ENCODE data around the gene CPA4. TPM values are rescaled to one million over a fixed set of nuclear protein-coding genes. Genes with fewer than 3 reads are reported as not detected.

The CPA4 gene
- total and polyA plus RNA-seq, 8 donors = 0.20 to 1.5 (median 0.56) TPM

DNA sequence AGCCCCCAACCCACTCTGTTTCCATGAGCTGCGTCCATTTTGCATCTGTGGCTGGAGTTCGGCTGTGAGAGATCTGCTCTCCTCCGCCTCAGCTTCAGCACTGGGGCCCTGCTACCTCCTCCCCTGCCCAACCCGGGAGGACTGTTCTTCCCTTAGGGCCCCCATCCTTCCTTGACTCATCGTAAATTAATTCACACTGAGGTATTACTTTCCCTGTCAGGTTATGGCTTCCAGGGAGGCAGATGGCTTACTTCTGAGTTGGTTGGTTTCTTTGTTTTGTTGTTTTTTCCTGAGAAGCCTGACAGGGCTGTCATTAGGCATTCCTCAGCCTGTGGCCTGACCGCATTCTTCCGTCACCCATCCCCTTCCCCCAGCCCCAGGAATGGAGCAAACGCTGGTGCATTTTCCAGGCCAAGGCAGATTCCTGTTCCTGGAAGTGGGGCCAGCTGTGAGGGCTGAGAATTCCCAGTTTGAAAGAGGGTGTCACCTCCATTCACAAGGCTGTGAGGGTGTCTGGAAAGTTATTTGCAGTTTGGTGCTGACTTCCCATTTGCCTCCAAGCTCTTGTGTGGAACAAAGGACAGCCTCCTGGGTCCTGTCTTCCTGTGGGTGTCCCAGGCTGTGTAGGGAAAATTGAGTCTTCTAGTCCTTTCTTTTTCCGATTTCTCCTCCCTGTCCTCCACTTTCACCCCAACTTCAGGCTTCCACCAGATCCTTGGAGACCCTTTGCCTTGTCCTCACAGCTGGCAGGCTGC is 63.3 kb downstream of the CPA4 start:
- Histone ChIP-seq H3K36me3 (no peaks in the 10 kb centered on the region), H3K4me3 (no peak overlapping the region), H3K4me1 (peaks cover 0 to 24% of the 10 kb centered on the region in 2 donors), H3K27ac (peak overlapping the region; percentile 58 to 79), H3K27me3 (peaks cover 0 to 2% of the 10 kb centered on the region in 2 donors), H3K9me3 (peaks cover 0 to 25% of the 10 kb centered on the region in 2 donors)
- intact Hi-C loops (cut with DNase I) = no loop called here
- peak in 3 of 4 donors; percentile 51 to 73 (median 60) for DNase-seq
- ATAC-seq = peak; percentile 48
- TF ChIP-seq, protein P1, sequence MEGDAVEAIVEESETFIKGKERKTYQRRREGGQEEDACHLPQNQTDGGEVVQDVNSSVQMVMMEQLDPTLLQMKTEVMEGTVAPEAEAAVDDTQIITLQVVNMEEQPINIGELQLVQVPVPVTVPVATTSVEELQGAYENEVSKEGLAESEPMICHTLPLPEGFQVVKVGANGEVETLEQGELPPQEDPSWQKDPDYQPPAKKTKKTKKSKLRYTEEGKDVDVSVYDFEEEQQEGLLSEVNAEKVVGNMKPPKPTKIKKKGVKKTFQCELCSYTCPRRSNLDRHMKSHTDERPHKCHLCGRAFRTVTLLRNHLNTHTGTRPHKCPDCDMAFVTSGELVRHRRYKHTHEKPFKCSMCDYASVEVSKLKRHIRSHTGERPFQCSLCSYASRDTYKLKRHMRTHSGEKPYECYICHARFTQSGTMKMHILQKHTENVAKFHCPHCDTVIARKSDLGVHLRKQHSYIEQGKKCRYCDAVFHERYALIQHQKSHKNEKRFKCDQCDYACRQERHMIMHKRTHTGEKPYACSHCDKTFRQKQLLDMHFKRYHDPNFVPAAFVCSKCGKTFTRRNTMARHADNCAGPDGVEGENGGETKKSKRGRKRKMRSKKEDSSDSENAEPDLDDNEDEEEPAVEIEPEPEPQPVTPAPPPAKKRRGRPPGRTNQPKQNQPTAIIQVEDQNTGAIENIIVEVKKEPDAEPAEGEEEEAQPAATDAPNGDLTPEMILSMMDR (IDR thresholded peaks at IDR 0.05) = no peak

DNA sequence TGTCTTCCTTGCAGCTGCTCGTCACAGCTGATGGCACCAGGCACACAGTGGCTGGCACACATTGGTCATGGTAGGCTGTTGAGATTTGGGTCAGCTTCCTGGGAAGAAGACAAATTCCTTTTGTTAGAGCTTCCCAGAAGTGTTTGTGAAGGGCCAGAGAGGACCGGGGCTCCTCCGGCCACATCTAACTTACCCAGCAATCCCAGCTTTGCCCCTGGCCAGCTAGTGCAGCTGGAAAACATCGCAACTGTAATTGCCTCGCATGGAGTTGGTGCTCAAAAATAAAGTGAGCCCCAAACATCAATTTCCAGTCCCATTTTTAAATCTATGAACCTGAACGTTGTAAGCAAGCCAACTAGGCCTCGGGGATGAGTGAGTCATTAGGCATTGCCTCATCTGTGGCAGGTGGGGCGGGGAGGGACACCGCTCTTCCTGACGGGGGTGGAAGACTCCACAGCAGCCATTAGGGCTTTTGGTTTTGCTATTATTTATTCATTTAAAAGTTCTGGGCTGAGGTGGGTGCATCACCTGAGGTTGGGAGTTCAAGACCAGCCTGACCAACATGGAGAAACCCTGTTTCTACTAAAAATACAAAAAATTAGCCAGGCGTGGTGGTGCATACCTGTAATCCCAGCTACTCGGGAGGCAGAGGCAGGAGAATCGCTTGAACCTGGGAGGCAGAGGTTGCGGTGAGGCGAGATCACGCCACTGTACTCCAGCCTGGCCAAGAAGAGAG is 64.1 kb downstream of the CPA4 start:
- peaks cover 0 to 25% of the 10 kb centered on the region in 2 donors for H3K9me3 ChIP-seq
- H3K36me3 ChIP-seq = no peaks in the 10 kb centered on the region
- H3K27me3 ChIP-seq = no peaks in the 10 kb centered on the region
- ATAC-seq (peak; percentile 49), DNase-seq (no peak)
- peak overlapping the region; percentile 58 to 79 for H3K27ac ChIP-seq
- peaks cover 0 to 21% of the 10 kb centered on the region in 2 donors for H3K4me1 ChIP-seq
- TF ChIP-seq, protein P1 (IDR thresholded peaks at IDR 0.05) = no peak
- intact Hi-C loops (cut with DNase I) = no loop called here
- H3K4me3 ChIP-seq = no peak overlapping the region

DNA sequence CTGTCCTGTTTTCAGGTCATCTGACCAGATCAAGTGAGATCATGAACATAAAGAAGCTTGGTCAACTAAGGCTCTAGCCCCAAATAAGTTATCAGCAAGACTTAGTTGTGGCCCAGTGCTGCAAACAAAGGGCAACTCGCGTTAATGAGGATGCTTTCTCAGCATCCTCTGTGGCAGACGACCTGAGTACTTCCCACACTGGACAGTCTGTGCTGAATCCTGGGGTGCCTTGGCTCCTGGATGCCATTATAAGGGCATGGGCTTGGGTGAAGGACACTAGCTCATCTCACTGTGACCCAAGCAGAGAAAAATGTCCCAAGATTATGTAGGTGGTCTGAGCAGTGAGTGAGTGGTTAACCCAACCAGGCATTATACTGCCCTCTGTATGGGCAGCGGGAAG is 65.5 kb downstream of the CPA4 start:
- TF ChIP-seq, protein P1 (IDR thresholded peaks at IDR 0.05) = no peak
- H3K4me3 ChIP-seq = no peak overlapping the region
- H3K27ac ChIP-seq = no peak overlapping the region
- peaks cover 0 to 16% of the 10 kb centered on the region in 2 donors for H3K4me1 ChIP-seq
- no peaks in the 10 kb centered on the region for H3K27me3 ChIP-seq
- no peaks in the 10 kb centered on the region for H3K36me3 ChIP-seq
- ATAC-seq (no peak), DNase-seq (no peak)
- H3K9me3 ChIP-seq = peaks cover 0 to 25% of the 10 kb centered on the region in 2 donors
- intact Hi-C loops (cut with DNase I) = no loop called here

DNA sequence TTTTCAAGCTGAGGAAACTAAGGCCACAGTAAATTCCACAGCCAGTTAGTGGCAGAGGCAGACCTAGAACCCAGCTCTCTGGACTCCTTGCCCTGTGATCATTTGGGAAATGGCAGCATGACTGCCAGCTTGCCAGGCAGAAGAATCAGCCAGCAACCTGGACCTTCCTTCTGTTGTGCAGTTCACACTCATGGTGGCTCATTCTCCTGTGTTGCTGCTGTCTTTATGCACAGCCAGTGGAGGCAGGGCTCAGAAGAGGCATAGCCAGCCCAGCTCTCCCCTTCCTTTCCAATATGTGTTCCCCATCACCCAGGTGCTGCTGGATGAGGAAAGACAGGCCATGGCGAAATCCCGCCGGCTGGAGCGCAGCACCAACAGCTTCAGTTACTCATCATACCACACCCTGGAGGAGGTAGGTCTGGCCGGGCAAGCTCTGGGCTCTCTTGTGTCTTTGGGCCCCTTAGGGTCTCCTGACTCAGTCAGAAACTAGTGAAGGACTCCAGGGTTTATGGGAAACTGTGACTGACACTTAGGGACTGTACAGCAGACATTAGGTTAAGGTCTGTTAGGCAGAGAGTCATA is 66.4 kb downstream of the CPA4 start:
- ATAC-seq (no peak), DNase-seq (no peak)
- intact Hi-C loops (cut with DNase I) = no loop called here
- Histone ChIP-seq H3K27me3 (no peaks in the 10 kb centered on the region), H3K4me1 (peaks cover 0 to 16% of the 10 kb centered on the region in 2 donors), H3K4me3 (no peak overlapping the region), H3K36me3 (no peaks in the 10 kb centered on the region), H3K27ac (no peak overlapping the region), H3K9me3 (peaks cover 0 to 25% of the 10 kb centered on the region in 2 donors)
- TF ChIP-seq, protein P1 (IDR thresholded peaks at IDR 0.05) = no peak

DNA sequence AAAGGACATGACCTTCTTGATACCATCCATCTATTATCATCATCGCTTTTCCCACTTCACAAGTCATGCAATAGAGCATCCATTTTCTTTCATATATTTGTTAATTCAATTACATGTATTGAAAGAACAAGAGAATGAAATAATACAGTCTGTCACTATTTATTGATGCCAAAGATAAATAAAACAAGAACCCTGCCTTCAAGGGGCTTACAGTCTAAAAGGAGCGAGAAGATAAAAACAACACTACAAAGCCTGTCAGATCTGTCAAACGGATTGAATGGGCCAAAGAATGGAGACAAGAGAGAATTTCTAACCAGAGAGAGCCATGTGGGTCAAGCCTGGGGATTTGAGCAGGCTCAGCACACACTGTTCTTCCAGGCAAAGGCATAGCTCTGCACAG is 67.6 kb downstream of the CPA4 start:
- Histone ChIP-seq H3K27me3 (no peaks in the 10 kb centered on the region), H3K36me3 (no peaks in the 10 kb centered on the region), H3K4me3 (no peak overlapping the region), H3K9me3 (peaks cover 0 to 25% of the 10 kb centered on the region in 2 donors), H3K4me1 (peaks cover 0 to 16% of the 10 kb centered on the region in 2 donors), H3K27ac (no peak overlapping the region)
- TF ChIP-seq, protein P1 (IDR thresholded peaks at IDR 0.05) = no peak
- no peak for DNase-seq
- ATAC-seq = no peak
- intact Hi-C loops (cut with DNase I) = no loop called here
